DND-41 (cell line): ENCODE measurements around the gene PLSCR3.

Experiments
- ATAC-seq: fragments of 200-7000 bp; cut with Tn5 transposase; 3 replicates; pipeline ENCODE4 v1.9.1; 2021; ENCODE audit warnings: low read depth; ENCODE audit not compliant: insufficient read depth
- DNase-seq: peaks from one replicate; pipeline ENCODE4 v3.0.0-alpha.2; 2020
- H2AFZ ChIP-seq: 2 replicates; pipeline ENCODE4 v1.6.0; 2012; ENCODE audit warnings: low read depth, low read length
- H3K27ac ChIP-seq: 2 replicates; pipeline ENCODE4 v1.5.1; 2012; ENCODE audit warnings: low read length, inconsistent platforms
- H3K27me3 ChIP-seq: fragments of 200-600 bp; sonication (generic); 2 replicates; pipeline ENCODE4 v1.6.0; 2012; ENCODE audit warnings: low read length, mild to moderate bottlenecking, inconsistent platforms; ENCODE audit not compliant: insufficient read depth, poor library complexity
- H3K36me3 ChIP-seq: 2 replicates; pipeline ENCODE4 v1.5.1; 2012; ENCODE audit warnings: low read length, inconsistent platforms; ENCODE audit not compliant: insufficient read depth
- H3K4me1 ChIP-seq: 2 replicates; pipeline ENCODE4 v1.5.1; 2012; ENCODE audit warnings: mild to moderate bottlenecking, low read length; ENCODE audit not compliant: insufficient read depth
- H3K4me2 ChIP-seq: 2 replicates; pipeline ENCODE4 v1.6.0; 2012; ENCODE audit warnings: mild to moderate bottlenecking, moderate library complexity, low read length, inconsistent platforms; ENCODE audit not compliant: insufficient read depth
- H3K4me3 ChIP-seq, 2 experiments: fragments of 200-600 bp in 1 of 2; shearing (Covaris generic) in 1 of 2; 2 replicates each; pipeline ENCODE4 v1.5.1; 2012 to 2016; ENCODE audit warnings: inconsistent platforms in 2 of 2, low read length in 2 of 2, mild to moderate bottlenecking in 2 of 2, low read depth in 1 of 2, moderate library complexity in 1 of 2
- H3K79me2 ChIP-seq: 2 replicates; pipeline ENCODE4 v1.6.0; 2012; ENCODE audit warnings: low read length, inconsistent platforms; ENCODE audit not compliant: insufficient read depth
- H3K9ac ChIP-seq: 2 replicates; pipeline ENCODE4 v1.6.0; 2012; ENCODE audit warnings: low read depth, mild to moderate bottlenecking, inconsistent platforms, low read length, moderate library complexity
- H3K9me3 ChIP-seq: 2 replicates; pipeline ENCODE4 v1.5.1; 2012; ENCODE audit warnings: low read length, moderate library complexity, mild to moderate bottlenecking, inconsistent platforms; ENCODE audit not compliant: insufficient read depth, severe bottlenecking
- H4K20me1 ChIP-seq: 2 replicates; pipeline ENCODE4 v1.6.0; 2012; ENCODE audit warnings: low read length; ENCODE audit not compliant: insufficient read depth
- CTCF ChIP-seq: IDR thresholded peaks from 2 replicates; pipeline ENCODE4 v1.5.1; 2012; ENCODE audit warnings: borderline replicate concordance, low read length, moderate library complexity, mild to moderate bottlenecking; ENCODE audit not compliant: poor library complexity, severe bottlenecking; ENCODE audit errors: extremely low read depth
- EZH2 ChIP-seq: IDR thresholded peaks from 3 replicates; pipeline ENCODE4 v1.6.1; 2012; ENCODE audit warnings: borderline replicate concordance, low read depth, mild to moderate bottlenecking, moderate library complexity, low read length, inconsistent platforms; ENCODE audit not compliant: severe bottlenecking

PLSCR3 gene

DNA sequence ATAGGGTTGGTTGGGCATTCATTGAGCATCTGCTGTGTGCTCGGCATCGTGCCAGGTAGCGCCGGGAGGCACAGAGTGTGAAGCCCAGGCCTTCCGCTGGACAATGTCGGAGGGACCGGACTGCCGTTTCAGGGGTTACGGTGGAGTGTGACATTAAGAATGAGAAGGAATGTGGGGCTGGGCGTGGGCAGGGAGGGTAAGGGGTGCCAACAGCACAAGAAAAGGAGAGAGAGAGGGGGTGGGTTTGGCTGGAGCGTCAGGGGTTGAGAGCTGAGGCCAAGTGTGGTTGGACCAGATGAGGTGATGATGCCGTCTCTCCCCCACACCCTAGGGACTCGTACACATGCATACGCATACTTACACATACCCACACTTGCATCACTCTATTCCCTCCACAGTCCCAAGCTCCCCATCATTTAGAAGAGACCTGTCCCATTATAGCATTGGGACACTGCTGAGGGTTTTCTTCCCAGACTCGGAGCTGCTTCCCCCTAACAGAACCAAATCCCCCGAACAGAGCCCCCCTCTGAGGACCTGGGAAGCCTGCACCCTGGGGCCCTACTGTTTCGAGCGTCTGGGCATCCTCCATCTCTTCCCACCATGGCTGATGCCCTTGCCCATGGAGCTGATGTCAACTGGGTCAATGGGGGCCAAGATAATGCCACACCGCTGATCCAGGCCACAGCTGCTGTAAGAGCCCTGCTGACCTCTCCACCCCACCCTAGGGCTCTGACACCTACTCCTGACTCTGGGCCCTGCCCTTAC is 45.7 kb downstream of the PLSCR3 start:
- Histone ChIP-seq H3K27ac (no peak overlapping the region), H3K79me2 (no peaks in the 10 kb centered on the region), H3K9me3 (no peaks in the 10 kb centered on the region), H3K4me2 (no peak overlapping the region), H3K9ac (no peak overlapping the region), H3K4me1 (no peaks in the 10 kb centered on the region), H3K4me3 (no peak overlapping the region), H3K36me3 (peaks cover 43% of the 10 kb centered on the region), H2AFZ (no peak overlapping the region), H4K20me1 (0 out of 2 replicates have a peak, but pooled peaks cover 3% of the 10 kb centered on the region), H3K27me3 (no peaks in the 10 kb centered on the region)
- DNase-seq (no peak), ATAC-seq (no peak)
- TF ChIP-seq CTCF (no peak), EZH2 (no peak)

GRCh38 chr17:7347630-7348477 is 46.5 kb downstream of the PLSCR3 start:
- peaks cover 50% of the 10 kb centered on the region for H3K36me3 ChIP-seq
- H3K27ac ChIP-seq = no peak overlapping the region
- H3K9ac ChIP-seq = no peak overlapping the region
- no peaks in the 10 kb centered on the region for H3K4me1 ChIP-seq
- H3K4me3 ChIP-seq = no peak overlapping the region
- DNase-seq (no peak), ATAC-seq (no peak)
- 0 out of 2 replicates have a peak, but pooled peaks cover 3% of the 10 kb centered on the region for H4K20me1 ChIP-seq
- H3K4me2 ChIP-seq = no peak overlapping the region
- H3K27me3 ChIP-seq = no peaks in the 10 kb centered on the region
- no peak for TF ChIP-seq EZH2
- TF ChIP-seq CTCF = no peak
- no peaks in the 10 kb centered on the region for H3K79me2 ChIP-seq
- H2AFZ ChIP-seq = no peak overlapping the region
- H3K9me3 ChIP-seq = no peaks in the 10 kb centered on the region

- Histone ChIP-seq H3K27me3 (no peaks in the 10 kb centered on the region), H3K4me1 (no peaks in the 10 kb centered on the region), H3K79me2 (no peaks in the 10 kb centered on the region), H3K4me2 (no peak overlapping the region), H3K27ac (no peak overlapping the region), H3K9ac (no peak overlapping the region), H3K36me3 (peaks cover 55% of the 10 kb centered on the region), H3K9me3 (no peaks in the 10 kb centered on the region), H3K4me3 (no peak overlapping the region), H4K20me1 (0 out of 2 replicates have a peak, but pooled peaks cover 3% of the 10 kb centered on the region), H2AFZ (no peak overlapping the region)
- DNase-seq (no peak), ATAC-seq (no peak)
- TF ChIP-seq CTCF (no peak), EZH2 (no peak)
Observed at GRCh38 chr17:7346761-7347614, 47.3 kb downstream of the PLSCR3 start.
